Lower leg skin (tissue), 4 donors: ENCODE results near the gene DHX57. TPM values are rescaled to one million over a fixed set of nuclear protein-coding genes. Genes with fewer than 3 reads are reported as not detected.

ENCODE experiments used
- DNase-seq, 2 donors: peaks; one replicate each; pipeline ENCODE4 v3.0.0-alpha.2; 2019; ENCODE audit warnings: low spot score in 2 of 2
- H3K4me3 ChIP-seq: fragments of 200-600 bp; sonication (generic); 2 replicates; pipeline ENCODE4 v1.5.1; 2017; ENCODE audit warnings: mild to moderate bottlenecking, low read depth; ENCODE audit not compliant: poor library complexity, severe bottlenecking
- POLR2A ChIP-seq, 2 donors: fragments of 450-650 bp; IDR thresholded peaks; one replicate each; pipeline ENCODE4 v1.6.1; 2016 to 2017; ENCODE audit warnings: antibody characterized with exemption in 2 of 2, mild to moderate bottlenecking in 1 of 2, moderate library complexity in 1 of 2
- WGBS, 2 donors: methylation state at CpG; one replicate each; pipeline ENCODE4 v1.1.5; 2018; 5-methylcytosine and 5-hydroxymethylcytosine counted together
- intact Hi-C: fragments of 100-400 bp; cut with DNase I; formaldehyde crosslinking; loops from one replicate; pipeline ENCODE4 v1.15.0; 2023; ENCODE audit warnings: low total_unique reads
- total RNA-seq, 4 donors: library from RNA; depleted of rRNA; stranded (reverse); fragments of >200 nt; gene quantifications; one replicate each; pipeline ENCODE4 v1.1.0, GENCODE V29; 2016
- TF ChIP-seq, protein P1 (sequence below), 3 donors: fragments of 450-650 bp; IDR thresholded peaks; one replicate each; pipeline ENCODE4 v1.5.1; 2016; ENCODE audit warnings: antibody characterized with exemption in 3 of 3, mild to moderate bottlenecking in 3 of 3, moderate library complexity in 2 of 3

DHX57 gene
- total RNA-seq, 4 donors from 2014 or later, result 6.8 to 19.9 (median 15.8) TPM

GRCh38 chr2:38824906-38825305 lies 50.8 kb downstream of the DHX57 start:
- TF ChIP-seq, protein P1, sequence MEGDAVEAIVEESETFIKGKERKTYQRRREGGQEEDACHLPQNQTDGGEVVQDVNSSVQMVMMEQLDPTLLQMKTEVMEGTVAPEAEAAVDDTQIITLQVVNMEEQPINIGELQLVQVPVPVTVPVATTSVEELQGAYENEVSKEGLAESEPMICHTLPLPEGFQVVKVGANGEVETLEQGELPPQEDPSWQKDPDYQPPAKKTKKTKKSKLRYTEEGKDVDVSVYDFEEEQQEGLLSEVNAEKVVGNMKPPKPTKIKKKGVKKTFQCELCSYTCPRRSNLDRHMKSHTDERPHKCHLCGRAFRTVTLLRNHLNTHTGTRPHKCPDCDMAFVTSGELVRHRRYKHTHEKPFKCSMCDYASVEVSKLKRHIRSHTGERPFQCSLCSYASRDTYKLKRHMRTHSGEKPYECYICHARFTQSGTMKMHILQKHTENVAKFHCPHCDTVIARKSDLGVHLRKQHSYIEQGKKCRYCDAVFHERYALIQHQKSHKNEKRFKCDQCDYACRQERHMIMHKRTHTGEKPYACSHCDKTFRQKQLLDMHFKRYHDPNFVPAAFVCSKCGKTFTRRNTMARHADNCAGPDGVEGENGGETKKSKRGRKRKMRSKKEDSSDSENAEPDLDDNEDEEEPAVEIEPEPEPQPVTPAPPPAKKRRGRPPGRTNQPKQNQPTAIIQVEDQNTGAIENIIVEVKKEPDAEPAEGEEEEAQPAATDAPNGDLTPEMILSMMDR (IDR thresholded peaks at IDR 0.05), result no peak
- TF ChIP-seq POLR2A (IDR thresholded peaks at IDR 0.05), result no peak
- H3K4me3 ChIP-seq, result no peak overlapping the region
- 96 to 99% methylated on average over 2 of the region's 2 CpGs for WGBS, 2 donors
- intact Hi-C loops, result no loop called here
- no peak for DNase-seq

DNA sequence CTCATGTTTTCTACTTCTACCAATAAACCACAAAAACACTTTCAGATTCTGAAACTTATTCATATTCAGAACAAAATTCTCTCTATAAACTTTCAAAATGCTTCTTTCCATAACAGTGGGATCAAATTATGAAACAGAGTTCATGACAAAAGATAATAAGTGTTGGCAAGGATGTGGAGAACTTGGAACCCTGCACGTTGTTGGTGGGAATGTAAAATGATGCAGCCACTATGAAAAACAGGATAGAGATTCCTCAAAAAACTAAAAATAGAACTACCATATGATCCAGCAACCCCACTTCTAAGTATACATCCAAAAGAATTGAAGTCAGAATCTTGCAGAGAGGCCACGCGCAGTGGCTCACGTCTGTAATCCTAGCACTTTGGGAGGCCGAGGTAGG lies 52.3 kb downstream of the DHX57 start:
- H3K4me3 ChIP-seq, result no peak overlapping the region
- TF ChIP-seq, protein P1 (IDR thresholded peaks at IDR 0.05), result no peak
- TF ChIP-seq POLR2A (IDR thresholded peaks at IDR 0.05), result no peak
- intact Hi-C loops, result no loop called here
- WGBS, 2 donors, result 79 to 86% methylated on average over 5 of the region's 5 CpGs
- DNase-seq, result no peak

- 77 to 80% methylated on average over 6 of the region's 6 CpGs for WGBS, 2 donors
- DNase-seq, result no peak
- no peak for TF ChIP-seq POLR2A (IDR thresholded peaks at IDR 0.05)
- TF ChIP-seq, protein P1 (IDR thresholded peaks at IDR 0.05), result no peak
These were observed 57.2 kb downstream of the DHX57 start for GRCh38 chr2:38818565-38818964.

DNA sequence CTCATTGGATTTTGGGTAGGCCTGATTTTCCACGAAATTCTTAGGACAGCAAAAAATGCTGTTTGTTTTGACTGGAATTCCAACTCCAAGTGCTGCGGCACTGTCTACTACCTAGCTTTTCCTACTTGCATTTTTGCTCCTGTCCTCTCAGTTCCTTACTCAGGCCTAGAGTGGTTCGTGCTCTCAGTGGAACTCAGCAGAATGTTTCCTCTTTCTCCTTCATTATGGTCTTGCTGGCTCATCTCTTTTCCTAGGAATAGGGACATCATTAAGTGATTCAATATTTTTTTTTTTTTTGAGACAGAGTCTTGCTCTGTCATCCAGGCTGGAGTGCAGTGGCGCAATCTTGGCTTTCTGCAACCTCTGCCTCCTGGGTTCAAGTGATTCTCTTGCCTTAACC lies 59.8 kb downstream of the DHX57 start:
- intact Hi-C loops, result no loop called here
- no peak for DNase-seq
- H3K4me3 ChIP-seq, result no peak overlapping the region
- 89 to 92% methylated on average over 4 of the region's 4 CpGs for WGBS, 2 donors
- TF ChIP-seq, protein P1 (IDR thresholded peaks at IDR 0.05), result no peak
- TF ChIP-seq POLR2A (IDR thresholded peaks at IDR 0.05), result no peak

More at GRCh38 chr2:38818565-38818964, 57.2 kb downstream of the DHX57 start:
- intact Hi-C loops, result no loop called here
- no peak overlapping the region for H3K4me3 ChIP-seq

GRCh38 chr2:38810488-38810887 lies 65.2 kb downstream of the DHX57 start:
- intact Hi-C loops, result no loop called here
- H3K4me3 ChIP-seq, result no peak overlapping the region
- no peak for DNase-seq
- 96 to 98% methylated on average over 7 of the region's 7 CpGs for WGBS, 2 donors
- TF ChIP-seq POLR2A (IDR thresholded peaks at IDR 0.05), result no peak
- TF ChIP-seq, protein P1 (IDR thresholded peaks at IDR 0.05), result no peak

- no peak for DNase-seq
- TF ChIP-seq POLR2A (IDR thresholded peaks at IDR 0.05), result no peak
- TF ChIP-seq, protein P1 (IDR thresholded peaks at IDR 0.05), result no peak
- WGBS, 2 donors, result 93 to 100% methylated on average over 1 of the region's 1 CpG
- H3K4me3 ChIP-seq, result no peak overlapping the region
- intact Hi-C loops, result no loop called here
These were observed 67.1 kb downstream of the DHX57 start for GRCh38 chr2:38808677-38809076.
